SH-SY5Y (cell line): Measurements from ENCODE around the gene SNUPN.

ENCODE experiments used
- GATA2 ChIP-seq: IDR thresholded peaks from 2 replicates; pipeline ENCODE4 v1.6.1; 2011; ENCODE audit warnings: mild to moderate bottlenecking, low read depth, low read length
- GATA3 ChIP-seq: IDR thresholded peaks from 2 replicates; pipeline ENCODE4 v1.6.1; 2011; ENCODE audit warnings: low read depth, mild to moderate bottlenecking, low read length, moderate library complexity

- TF ChIP-seq GATA3 (no peak), GATA2 (no peak)
Observed at GRCh38 chr15:75599401-75599800, 26.1 kb downstream of the SNUPN start.
